ENCODE data around the gene GJB3.

GRCh38 chr1:34781844-34782391, 904 bp downstream of the GJB3 start:
- TF ChIP-seq, protein P1, sequence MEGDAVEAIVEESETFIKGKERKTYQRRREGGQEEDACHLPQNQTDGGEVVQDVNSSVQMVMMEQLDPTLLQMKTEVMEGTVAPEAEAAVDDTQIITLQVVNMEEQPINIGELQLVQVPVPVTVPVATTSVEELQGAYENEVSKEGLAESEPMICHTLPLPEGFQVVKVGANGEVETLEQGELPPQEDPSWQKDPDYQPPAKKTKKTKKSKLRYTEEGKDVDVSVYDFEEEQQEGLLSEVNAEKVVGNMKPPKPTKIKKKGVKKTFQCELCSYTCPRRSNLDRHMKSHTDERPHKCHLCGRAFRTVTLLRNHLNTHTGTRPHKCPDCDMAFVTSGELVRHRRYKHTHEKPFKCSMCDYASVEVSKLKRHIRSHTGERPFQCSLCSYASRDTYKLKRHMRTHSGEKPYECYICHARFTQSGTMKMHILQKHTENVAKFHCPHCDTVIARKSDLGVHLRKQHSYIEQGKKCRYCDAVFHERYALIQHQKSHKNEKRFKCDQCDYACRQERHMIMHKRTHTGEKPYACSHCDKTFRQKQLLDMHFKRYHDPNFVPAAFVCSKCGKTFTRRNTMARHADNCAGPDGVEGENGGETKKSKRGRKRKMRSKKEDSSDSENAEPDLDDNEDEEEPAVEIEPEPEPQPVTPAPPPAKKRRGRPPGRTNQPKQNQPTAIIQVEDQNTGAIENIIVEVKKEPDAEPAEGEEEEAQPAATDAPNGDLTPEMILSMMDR (IDR thresholded peaks at IDR 0.05; ENCODE audit: low read depth, low read length, poor library complexity, severe bottlenecking), result no peak
- TF ChIP-seq EZH2phosphoT487 (IDR thresholded peaks at IDR 0.05; ENCODE audit: borderline replicate concordance, low read length), result no peak
